ENCODE data around the gene RNF8. TPM values are rescaled to one million over a fixed set of nuclear protein-coding genes. Genes with fewer than 3 reads are reported as not detected.
"Not testable (repeated sequence)": the region's sequence is repeated elsewhere in the genome, so short reads cannot be mapped to it uniquely, and the experiment has no call there.

Gene RNF8
- total RNA-seq, 1 donor from 2014 or later, result 18.7 TPM

GRCh38 chr6:37332894-37333293 is 20.9 kb upstream of the RNF8 start:
- POLR2A ChIA-PET, result no interaction called here
- Mint-ChIP-seq H3K27ac (no peak overlapping the region), H3K36me3 (ENCODE audit: low read depth) (peaks cover 24% of the 10 kb centered on the region), H3K4me3 (no peak overlapping the region), H3K27me3 (no peaks in the 10 kb centered on the region), H3K4me1 (no peaks in the 10 kb centered on the region), H3K9me3 (no peaks in the 10 kb centered on the region)
- DNase-seq, result no peak
- intact Hi-C loops (cut with micrococcal nuclease), result no loop called here
- CTCF ChIA-PET, result no interaction called here
- ATAC-seq (ENCODE audit: low read depth), result no peak
- no peak for TF ChIP-seq CTCF (IDR thresholded peaks at IDR 0.05)

GRCh38 chr6:37334047-37334446 is 19.7 kb upstream of the RNF8 start:
- Mint-ChIP-seq H3K27me3 (no peaks in the 10 kb centered on the region), H3K4me1 (no peaks in the 10 kb centered on the region), H3K27ac (no peak overlapping the region), H3K9me3 (no peaks in the 10 kb centered on the region), H3K36me3 (ENCODE audit: low read depth) (peaks cover 24% of the 10 kb centered on the region), H3K4me3 (no peak overlapping the region)
- intact Hi-C loops (cut with micrococcal nuclease), result no loop called here
- CTCF ChIA-PET, result no interaction called here
- ATAC-seq (ENCODE audit: low read depth), result no peak
- POLR2A ChIA-PET, result interaction anchor here (0.5 kb wide), 1 partner anchor 13 kb away, joined by 3 read pairs; no protein-coding TSS in a partner anchor
- TF ChIP-seq CTCF (IDR thresholded peaks at IDR 0.05), result no peak
- no peak for DNase-seq

- intact Hi-C loops (cut with micrococcal nuclease); H3K27ac Mint-ChIP-seq; H3K36me3 Mint-ChIP-seq (ENCODE audit: low read depth); DNase-seq; ATAC-seq (ENCODE audit: low read depth); CTCF ChIA-PET; H3K4me3 Mint-ChIP-seq; H3K9me3 Mint-ChIP-seq; POLR2A ChIA-PET; H3K4me1 Mint-ChIP-seq; H3K27me3 Mint-ChIP-seq: not testable (repeated sequence)
Measured at GRCh38 chr6:37338317-37338716, 15.5 kb upstream of the RNF8 start.

GRCh38 chr6:37338745-37339255 is 15.0 kb upstream of the RNF8 start:
- H3K36me3 Mint-ChIP-seq (ENCODE audit: low read depth), result no peaks in the 10 kb centered on the region
- no peak overlapping the region for H3K4me3 Mint-ChIP-seq
- no peak for ATAC-seq (ENCODE audit: low read depth)
- H3K4me1 Mint-ChIP-seq, result no peaks in the 10 kb centered on the region
- TF ChIP-seq CTCF (IDR thresholded peaks at IDR 0.05), result no peak
- ChIA-PET POLR2A (no interaction called here), CTCF (no interaction called here)
- H3K27me3 Mint-ChIP-seq, result no peaks in the 10 kb centered on the region
- H3K27ac Mint-ChIP-seq, result no peak overlapping the region
- no peaks in the 10 kb centered on the region for H3K9me3 Mint-ChIP-seq
- intact Hi-C loops (cut with micrococcal nuclease), result no loop called here
- no peak for DNase-seq

- Mint-ChIP-seq H3K36me3 (ENCODE audit: low read depth) (no peaks in the 10 kb centered on the region), H3K9me3 (no peaks in the 10 kb centered on the region), H3K4me3 (no peak overlapping the region), H3K27me3 (no peaks in the 10 kb centered on the region), H3K4me1 (no peaks in the 10 kb centered on the region), H3K27ac (no peak overlapping the region)
- CTCF ChIA-PET, result no interaction called here
- ATAC-seq (ENCODE audit: low read depth) (no peak), DNase-seq (no peak)
- TF ChIP-seq CTCF (IDR thresholded peaks at IDR 0.05), result no peak
- POLR2A ChIA-PET, result interaction anchor here (0.7 kb wide), 1 partner anchor 31 kb away, joined by 4 read pairs; no protein-coding TSS in a partner anchor
- intact Hi-C loops (cut with micrococcal nuclease), result no loop called here
Measured at GRCh38 chr6:37339741-37340638, 13.8 kb upstream of the RNF8 start.

Data from activated B cell treated with CpG ODN at 0.5 μM for 24 hours (primary cell).